Motor neuron (in vitro differentiated cells): ENCODE data around the gene SEC61A1. TPM values are rescaled to one million over a fixed set of nuclear protein-coding genes. Genes with fewer than 3 reads are reported as not detected.
A peak's percentile ranks its signal among the peaks of the same experiment; 100 is the strongest.

Experiments used
- ATAC-seq, 8 experiments: fragments of 200-7000 bp; cut with Tn5 transposase; replicated peaks in 6 of 8; 2 replicates each; pipeline ENCODE4 v1.8.0; 2021; ENCODE audit warnings: mild to moderate bottlenecking in 8 of 8, moderate library complexity in 8 of 8
- H3K27ac ChIP-seq, 2 donors: fragments of 250-450 bp; sonication (Bioruptor Pico); 2 replicates each; pipeline ENCODE4 v1.9.0; 2021; ENCODE audit warnings: antibody characterized with exemption in 2 of 2, mild to moderate bottlenecking in 2 of 2, moderate library complexity in 1 of 2
- H3K4me1 ChIP-seq, 2 donors: fragments of 250-450 bp; sonication (Bioruptor Pico); replicated peaks in 1 of 2; 2 replicates each; pipeline ENCODE4 v1.6.1; 2021; ENCODE audit warnings: antibody characterized with exemption in 2 of 2, mild to moderate bottlenecking in 2 of 2, moderate library complexity in 1 of 2
- H3K4me3 ChIP-seq, 5 donors: fragments of 250-450 bp; sonication (Bioruptor Pico); 2 replicates each; pipeline ENCODE4 v1.9.0; 2021; ENCODE audit warnings: antibody characterized with exemption in 5 of 5, mild to moderate bottlenecking in 5 of 5, moderate library complexity in 4 of 5
- WGBS, 10 experiments: fragments of 450-650 bp; shearing (Covaris generic); methylation state at CpG; one replicate each; pipeline ENCODE4 v1.0.0; 2022; 5-methylcytosine and 5-hydroxymethylcytosine counted together
- in situ Hi-C, 9 experiments: fragments of 400-800 bp; cut with MboI; loops; one replicate each; pipeline ENCODE4 v1.15.0; 2021; ENCODE audit warnings: low sequenced_read_pairs in 9 of 9, low pct_unique_long_range_greater_than_20kb in 2 of 9; ENCODE audit not compliant: unreplicated experiment in 9 of 9
- total RNA-seq, 8 experiments: library from RNA; unstranded; fragments of 300-600 nt; gene quantifications; 2 replicates each; pipeline versions ENCODE4 v1.2.3 to v1.2.4, GENCODE V29; 2022

Gene SEC61A1
- total RNA-seq, 8 experiments from 2014 or later = 120 to 261 (median 172) TPM

DNA sequence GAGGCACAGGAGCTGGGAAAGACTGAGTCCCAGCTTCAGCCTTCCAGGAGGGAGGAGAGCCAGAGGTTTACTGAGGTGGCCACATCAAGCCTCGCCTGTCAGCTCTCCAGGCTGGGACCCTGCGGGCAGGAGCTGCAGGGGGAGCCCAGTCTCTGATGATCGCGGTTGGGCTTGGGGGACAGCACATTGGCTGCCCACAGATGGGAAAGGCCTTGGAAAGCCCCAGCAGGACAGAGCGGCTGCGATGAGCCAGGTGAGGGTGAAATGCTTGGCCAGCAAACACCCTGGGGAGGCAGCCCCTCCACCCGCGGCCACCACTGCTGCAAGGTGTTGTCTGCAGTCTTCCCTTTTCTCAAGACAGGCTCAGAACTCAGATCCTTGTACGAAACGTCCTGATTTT lies 31.2 kb downstream of the SEC61A1 start:
- no peak for ATAC-seq
- in situ Hi-C loops = loop anchor here in 1 of 9 experiments (25.0 kb wide), 2 partner anchors 404 to 529 kb away; partner anchors contain the start of gene GATA2
- 80 to 100% (median 92%) methylated on average over 1 to 5 of the region's 10 CpGs; no CpG with 5 or more reads in 7 of the 10 experiments for WGBS, 10 experiments
- Histone ChIP-seq H3K27ac (no peak overlapping the region), H3K4me3 (no peak overlapping the region), H3K4me1 (peaks cover 2 to 7% of the 10 kb centered on the region in 2 donors)

DNA sequence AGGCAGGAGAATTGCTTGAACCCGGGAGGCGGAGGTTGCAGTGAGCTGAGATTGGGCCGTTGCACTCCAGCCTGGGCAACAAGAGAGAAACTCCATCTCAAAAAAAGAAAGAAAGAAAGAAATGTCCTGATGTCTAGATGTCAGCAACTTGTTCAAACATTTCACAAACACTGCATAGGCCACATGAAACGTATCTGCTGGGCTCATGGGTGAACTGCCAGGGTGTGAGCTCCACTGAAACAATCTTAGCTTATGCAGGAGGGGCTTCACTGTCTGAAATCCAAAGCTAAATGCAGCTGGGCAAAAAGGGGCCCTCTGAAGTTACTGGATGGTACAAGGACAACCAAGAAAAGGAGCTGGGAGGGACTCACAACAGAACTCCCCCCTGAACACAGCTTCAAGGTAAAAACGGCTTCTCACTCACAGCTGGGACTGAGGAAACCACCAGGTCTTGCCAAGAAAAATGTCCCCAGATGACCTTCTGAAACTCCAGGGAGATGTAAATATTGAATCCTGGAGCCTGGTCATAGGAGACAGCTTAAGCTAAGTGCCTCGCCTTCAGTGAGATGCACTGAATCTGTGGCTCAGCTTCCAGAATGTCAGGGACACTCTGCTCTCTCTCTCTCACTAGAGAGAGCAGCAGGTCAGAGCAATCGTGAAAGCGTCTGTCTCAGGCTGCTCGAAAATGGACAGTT lies 31.9 kb downstream of the SEC61A1 start:
- no peaks in the 10 kb centered on the region for H3K4me1 ChIP-seq
- WGBS, 10 experiments = 56 to 95% (median 84%) methylated on average over 2 to 6 of the region's 9 CpGs; no CpG with 5 or more reads in 1 of the 10 experiments
- ATAC-seq = peak in 5 of 8 experiments; percentile 20 to 68 (median 61)
- in situ Hi-C loops = loop anchor here in 1 of 9 experiments (25.0 kb wide), 2 partner anchors 403 to 528 kb away; partner anchors contain the start of gene GATA2
- H3K27ac ChIP-seq = peak overlapping the region in 1 of 2 donors; percentile 41
- no peak overlapping the region for H3K4me3 ChIP-seq

DNA sequence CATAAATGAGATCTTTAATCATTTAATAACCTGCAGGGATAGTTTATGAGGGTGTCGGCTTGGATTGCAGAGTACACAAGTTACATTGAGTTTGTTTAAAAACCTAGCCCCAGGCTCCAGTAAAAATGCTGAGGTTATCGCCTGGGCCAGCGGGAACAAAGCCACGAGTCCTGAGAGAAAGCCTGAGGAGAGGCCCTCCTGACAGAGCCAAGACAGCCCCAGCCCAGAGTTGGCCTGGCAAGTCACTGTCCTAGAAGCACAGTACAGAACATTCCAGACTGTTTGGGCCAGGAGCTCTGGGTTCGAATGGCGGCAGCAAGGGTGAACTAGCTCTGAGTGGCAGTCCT lies 32.4 kb downstream of the SEC61A1 start:
- in situ Hi-C loops = loop anchor here in 1 of 9 experiments (25.0 kb wide), 2 partner anchors 403 to 528 kb away; partner anchors contain the start of gene GATA2
- H3K27ac ChIP-seq = no peak overlapping the region
- no peaks in the 10 kb centered on the region for H3K4me1 ChIP-seq
- 49 to 100% (median 93%) methylated on average over 1 to 4 of the region's 6 CpGs; no CpG with 5 or more reads in 4 of the 10 experiments for WGBS, 10 experiments
- H3K4me3 ChIP-seq = no peak overlapping the region
- ATAC-seq = peak in 3 of 8 experiments; percentile 78 to 80 (median 78)

DNA sequence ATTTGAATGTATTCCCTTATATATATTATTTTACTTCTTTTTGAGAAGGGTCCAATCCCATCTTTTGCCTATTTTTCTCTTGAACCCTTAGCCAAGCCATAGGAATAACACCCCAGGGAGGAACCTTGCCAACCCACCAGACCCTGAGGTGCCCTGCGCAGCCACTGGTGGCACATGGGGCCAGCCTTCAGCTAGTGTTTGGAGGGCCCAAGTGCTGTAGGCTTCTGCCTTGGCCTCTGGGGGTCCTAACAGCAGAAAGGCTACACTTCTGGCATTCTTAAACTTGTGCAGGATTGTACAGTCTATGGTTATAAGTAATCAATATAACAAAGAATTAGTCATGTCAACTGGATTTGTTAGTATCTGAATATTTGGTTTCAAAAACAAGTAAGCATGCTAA lies 36.9 kb downstream of the SEC61A1 start:
- in situ Hi-C loops = loop anchor here in 1 of 9 experiments (25.0 kb wide), 2 partner anchors 398 to 523 kb away; partner anchors contain the start of gene GATA2
- Histone ChIP-seq H3K27ac (no peak overlapping the region), H3K4me3 (no peak overlapping the region), H3K4me1 (no peaks in the 10 kb centered on the region)
- WGBS, 10 experiments = 80 to 100% (median 100%) methylated on average over 1 of the region's 1 CpG; no CpG with 5 or more reads in 5 of the 10 experiments
- no peak for ATAC-seq

DNA sequence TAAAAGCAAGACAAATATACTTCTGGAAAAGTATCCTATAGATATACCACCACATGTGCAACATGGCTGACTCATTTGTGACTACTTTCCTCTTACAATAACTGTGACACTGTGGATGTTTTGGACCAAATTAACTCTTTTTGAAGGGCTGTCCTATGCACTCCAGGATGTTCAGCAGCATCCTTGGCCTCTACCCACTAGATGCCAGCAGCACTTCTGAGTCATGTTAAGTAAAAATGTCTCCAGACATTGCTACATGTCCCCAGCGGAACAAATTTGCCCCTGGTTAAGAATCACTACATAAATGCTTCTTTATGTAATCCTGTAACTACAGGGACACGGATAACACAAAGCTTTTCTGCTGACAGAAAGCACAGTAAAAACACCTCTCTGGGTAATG lies 39.3 kb downstream of the SEC61A1 start:
- in situ Hi-C loops = loop anchor here in 1 of 9 experiments (25.0 kb wide), 2 partner anchors 396 to 521 kb away; partner anchors contain the start of gene GATA2
- Histone ChIP-seq H3K27ac (no peak overlapping the region), H3K4me1 (no peaks in the 10 kb centered on the region), H3K4me3 (no peak overlapping the region)
- no peak for ATAC-seq
- whole genome bisulfite sequencing, 10 experiments = 62 to 90% (median 75%) methylated on average over 1 to 2 of the region's 2 CpGs; no CpG with 5 or more reads in 3 of the 10 experiments

DNA sequence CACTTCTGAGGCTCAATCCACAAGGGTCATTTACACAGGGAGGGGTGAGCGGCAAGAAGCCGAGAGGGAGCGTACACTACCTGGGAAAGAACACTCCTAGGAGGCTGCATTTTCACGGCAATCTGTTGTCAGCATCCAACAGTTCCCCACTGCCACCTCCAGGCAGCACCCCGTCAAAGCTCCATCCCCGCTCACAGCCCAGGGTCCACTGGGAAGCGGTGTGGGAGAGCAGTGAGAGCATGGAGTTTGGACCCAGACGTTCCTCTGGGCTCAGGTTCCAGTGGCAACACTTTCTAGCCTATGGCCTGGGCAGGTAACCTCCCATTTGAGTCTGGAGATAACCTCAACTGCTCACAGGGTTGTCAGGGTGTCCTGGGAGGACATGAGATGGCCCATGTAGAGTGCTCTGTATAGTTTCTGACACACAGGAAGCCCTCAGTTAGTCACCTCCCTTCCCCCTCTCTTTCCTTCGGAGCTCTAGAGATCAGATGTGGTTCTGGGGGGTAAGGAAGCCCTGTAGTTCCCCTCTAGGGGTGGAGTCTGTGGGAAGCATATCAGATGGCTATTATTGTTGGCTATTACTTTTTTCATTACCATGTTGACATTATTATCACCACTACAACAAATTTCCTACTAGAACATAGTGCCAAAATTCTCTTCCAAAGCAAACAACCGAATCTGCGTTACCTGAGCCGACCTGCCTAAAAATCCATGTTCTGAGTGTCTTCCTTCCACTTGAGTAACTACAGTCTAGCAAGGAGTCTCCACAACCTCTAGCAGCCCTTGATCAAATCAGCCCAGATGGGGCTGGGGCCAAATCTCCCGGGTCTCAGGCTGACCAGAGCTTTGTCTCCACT lies 42.3 kb downstream of the SEC61A1 start:
- peak in 3 of 8 experiments; percentile 8 to 16 (median 9) for ATAC-seq
- no peak overlapping the region for H3K27ac ChIP-seq
- 45 to 100% (median 90%) methylated on average over 1 to 9 of the region's 13 CpGs; no CpG with 5 or more reads in 3 of the 10 experiments for WGBS, 10 experiments
- no peaks in the 10 kb centered on the region for H3K4me1 ChIP-seq
- H3K4me3 ChIP-seq = no peak overlapping the region
- in situ Hi-C loops = loop anchor here in 1 of 9 experiments (25.0 kb wide), 2 partner anchors 393 to 518 kb away; partner anchors contain the start of gene GATA2

DNA sequence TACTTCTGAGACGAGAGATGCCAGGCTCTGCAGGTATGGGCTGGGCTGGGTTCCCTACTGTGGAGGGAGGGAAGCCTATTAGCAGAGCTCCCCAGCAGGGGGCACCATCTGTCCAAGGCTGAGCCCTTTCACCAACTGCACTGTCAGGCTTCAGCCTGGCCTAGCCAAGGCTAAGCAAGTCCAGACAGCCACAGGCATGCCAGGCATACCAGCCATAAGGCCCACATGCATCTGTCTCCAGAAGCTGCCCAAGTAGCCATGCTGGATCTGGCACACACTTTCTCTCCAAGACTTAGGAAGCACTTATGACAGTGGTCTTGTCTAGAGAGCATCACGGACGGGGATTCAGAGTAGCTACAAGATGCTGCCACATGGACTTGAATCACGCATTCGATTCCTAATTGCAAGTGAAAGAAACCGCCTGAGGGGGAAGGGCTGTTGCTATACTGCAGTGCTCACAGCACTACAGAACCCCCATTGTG lies 43.0 kb downstream of the SEC61A1 start:
- no peak overlapping the region for H3K4me3 ChIP-seq
- in situ Hi-C loops = loop anchor here in 1 of 9 experiments (25.0 kb wide), 2 partner anchors 392 to 517 kb away; partner anchors contain the start of gene GATA2
- WGBS, 10 experiments = 71 to 90% (median 78%) methylated on average over 1 to 6 of the region's 6 CpGs; no CpG with 5 or more reads in 5 of the 10 experiments
- ATAC-seq = peak; percentile 94 to 100 (median 97)
- peaks cover 0 to 4% of the 10 kb centered on the region in 2 donors for H3K4me1 ChIP-seq
- no peak overlapping the region for H3K27ac ChIP-seq

DNA sequence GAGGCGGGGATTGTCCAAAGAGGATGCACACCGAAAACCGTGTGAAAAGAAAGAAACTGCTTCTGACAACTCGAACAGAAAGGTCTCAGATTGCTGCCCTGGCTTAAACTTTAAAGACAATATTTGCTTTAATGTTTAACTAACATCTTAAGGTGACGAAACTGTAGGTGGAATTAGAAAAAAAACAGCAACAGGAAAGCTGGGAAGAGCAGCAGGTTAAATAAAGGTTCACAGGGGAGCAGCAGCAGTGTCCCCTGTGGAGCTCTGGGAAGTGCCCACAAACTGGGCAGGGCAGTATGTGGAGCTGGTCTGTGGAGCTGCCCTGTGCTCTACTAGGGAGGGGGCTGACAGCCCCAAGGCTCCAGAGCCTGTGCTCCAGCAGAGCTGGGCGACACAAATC lies 46.0 kb downstream of the SEC61A1 start:
- ATAC-seq = no peak
- Histone ChIP-seq H3K4me3 (no peak overlapping the region), H3K4me1 (peaks cover 8 to 10% of the 10 kb centered on the region in 2 donors), H3K27ac (no peak overlapping the region)
- in situ Hi-C loops = loop anchor here in 1 of 9 experiments (25.0 kb wide), 2 partner anchors 389 to 514 kb away; partner anchors contain the start of gene GATA2
- 83 to 100% (median 89%) methylated on average over 1 to 5 of the region's 6 CpGs; no CpG with 5 or more reads in 3 of the 10 experiments for WGBS, 10 experiments

DNA sequence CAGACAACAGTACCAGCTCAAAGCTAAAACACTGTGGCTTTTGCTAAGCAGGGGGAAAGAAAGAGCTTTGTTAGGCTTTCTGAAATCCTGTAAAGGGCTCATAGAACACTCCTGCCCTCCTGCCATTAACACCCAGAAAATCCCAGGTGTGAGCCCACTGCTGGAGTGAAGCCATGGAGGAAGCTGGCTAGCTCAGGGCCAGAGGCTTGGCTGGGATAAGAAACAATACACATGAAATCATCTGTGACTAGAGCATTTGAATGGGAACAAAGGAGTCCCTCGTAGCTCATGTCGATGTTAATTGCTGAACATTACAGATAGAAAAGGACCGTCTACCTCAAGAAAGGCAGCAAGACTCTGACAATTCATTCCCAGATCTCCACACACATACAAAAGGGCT lies 47.9 kb downstream of the SEC61A1 start:
- 55 to 100% methylated on average over 3 of the region's 3 CpGs; no CpG with 5 or more reads in 8 of the 10 experiments for WGBS, 10 experiments
- Histone ChIP-seq H3K27ac (peak overlapping the region in 1 of 2 donors; percentile 13), H3K4me3 (no peak overlapping the region), H3K4me1 (peaks cover 8 to 10% of the 10 kb centered on the region in 2 donors)
- in situ Hi-C loops = no loop called here
- peak in 5 of 8 experiments; percentile 53 to 85 (median 70) for ATAC-seq

DNA sequence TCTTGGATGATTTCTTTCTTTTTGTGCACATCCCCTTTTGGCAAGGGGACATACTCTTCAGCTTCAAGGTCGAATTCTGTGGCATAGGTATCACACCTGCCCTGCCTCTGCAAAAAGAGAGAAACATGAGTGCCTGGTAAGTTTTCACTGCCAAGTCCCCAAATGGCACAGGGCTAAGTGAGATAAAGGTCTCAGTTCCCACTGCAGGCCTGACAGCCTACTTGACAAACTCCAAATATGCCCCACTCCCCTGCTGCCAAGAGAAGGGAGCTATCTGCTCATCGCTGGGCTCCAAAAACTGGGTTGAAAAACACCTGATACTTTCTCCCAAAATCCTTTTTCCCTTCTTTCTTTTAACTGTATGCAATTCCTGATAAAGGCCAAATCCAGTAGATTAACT lies 48.4 kb downstream of the SEC61A1 start:
- no peak for ATAC-seq
- no peak overlapping the region for H3K4me3 ChIP-seq
- peaks cover 8 to 10% of the 10 kb centered on the region in 2 donors for H3K4me1 ChIP-seq
- no peak overlapping the region for H3K27ac ChIP-seq
- 84 to 100% (median 100%) methylated on average over 1 to 2 of the region's 2 CpGs; no CpG with 5 or more reads in 5 of the 10 experiments for WGBS, 10 experiments
- in situ Hi-C loops = no loop called here

DNA sequence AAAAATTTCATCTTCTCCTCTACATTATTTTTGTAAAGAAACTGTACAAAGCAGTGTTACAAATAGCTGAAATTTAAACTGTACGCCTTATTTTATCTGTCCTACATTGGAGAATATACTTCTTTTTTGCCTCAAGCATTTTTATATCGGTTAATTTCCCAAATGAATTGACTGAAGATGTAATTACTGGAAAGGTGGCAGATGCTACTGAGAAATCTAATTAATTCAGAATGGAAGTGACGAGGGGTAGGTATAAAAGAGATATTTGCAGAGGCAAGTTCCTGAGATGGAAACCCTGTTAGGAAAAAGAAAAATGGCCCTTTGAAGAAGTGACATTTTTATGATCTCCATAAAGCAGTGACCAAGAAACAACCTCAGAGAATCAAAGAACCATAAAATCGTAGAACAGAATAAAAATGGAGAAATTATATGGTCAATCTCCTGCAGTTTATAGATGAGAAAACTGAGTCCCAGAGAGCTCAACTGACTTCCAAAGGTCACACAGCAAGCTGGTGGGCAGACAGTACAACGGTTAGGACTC lies 51.0 kb downstream of the SEC61A1 start:
- H3K4me1 ChIP-seq = peaks cover 8 to 10% of the 10 kb centered on the region in 2 donors
- ATAC-seq = no peak
- H3K4me3 ChIP-seq = no peak overlapping the region
- H3K27ac ChIP-seq = no peak overlapping the region
- 48 to 100% (median 80%) methylated on average over 2 to 5 of the region's 5 CpGs for WGBS, 10 experiments
- in situ Hi-C loops = no loop called here

DNA sequence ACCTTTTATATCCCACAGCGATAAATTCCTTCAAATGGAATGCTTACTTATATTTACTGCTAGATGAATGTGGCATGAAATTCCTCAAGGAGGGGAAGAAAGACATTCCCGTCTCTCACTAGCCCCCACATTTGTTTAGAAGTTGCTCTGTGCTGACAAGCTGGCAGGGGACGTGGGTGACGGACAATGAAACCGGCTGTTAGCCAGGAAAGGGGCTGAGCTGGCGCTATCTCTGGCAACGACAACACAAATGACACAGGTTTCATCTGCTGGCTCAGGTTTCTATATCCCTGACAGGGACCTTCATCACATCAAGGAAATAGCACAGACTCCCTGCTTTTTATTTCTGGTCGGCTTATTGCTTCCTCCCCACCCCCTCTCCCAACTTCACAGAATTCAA lies 55.6 kb downstream of the SEC61A1 start:
- Histone ChIP-seq H3K27ac (no peak overlapping the region), H3K4me1 (peaks cover 0 to under 1% of the 10 kb centered on the region in 2 donors), H3K4me3 (no peak overlapping the region)
- in situ Hi-C loops = no loop called here
- 60 to 100% (median 88%) methylated on average over 1 to 7 of the region's 8 CpGs for WGBS, 10 experiments
- ATAC-seq = peak in 3 of 8 experiments; percentile 38 to 90 (median 45)
